Cardiac fibroblast (primary cell): ENCODE measurements around the gene PPP5C.
A peak's percentile ranks its signal among the peaks of the same experiment; 100 is the strongest.
"Not testable (repeated sequence)": the region's sequence is repeated elsewhere in the genome, so short reads cannot be mapped to it uniquely, and the experiment has no call there.

Experiments used
- DNase-seq, 2 donors: peaks; one replicate each; pipeline versions ENCODE4 v3.0.0 to v3.0.0-alpha.2; 2010; ENCODE audit warnings: low read depth in 2 of 2
- H3K4me3 ChIP-seq, 2 donors: replicated peaks in 1 of 2; 1 replicate in 1 of 2; 2 replicates in 1 of 2; pipeline ENCODE4 v1.5.1; 2011; ENCODE audit warnings: low read depth in 2 of 2, low read length in 2 of 2, mild to moderate bottlenecking in 2 of 2, moderate library complexity in 1 of 2
- TF ChIP-seq, protein P1 (sequence below): IDR thresholded peaks from one replicate; pipeline ENCODE4 v1.5.1; 2011; ENCODE audit warnings: low read depth, mild to moderate bottlenecking, low read length, inconsistent platforms

The PPP5C gene

GRCh38 chr19:46413262-46414031 lies 66.6 kb downstream of the PPP5C start, which contains the start of gene CCDC8:
TSS of gene CCDC8 (minus strand) at chr19:46413564. CDS start at chr19:46412810, 754 bp downstream.
- TF ChIP-seq, protein P1, sequence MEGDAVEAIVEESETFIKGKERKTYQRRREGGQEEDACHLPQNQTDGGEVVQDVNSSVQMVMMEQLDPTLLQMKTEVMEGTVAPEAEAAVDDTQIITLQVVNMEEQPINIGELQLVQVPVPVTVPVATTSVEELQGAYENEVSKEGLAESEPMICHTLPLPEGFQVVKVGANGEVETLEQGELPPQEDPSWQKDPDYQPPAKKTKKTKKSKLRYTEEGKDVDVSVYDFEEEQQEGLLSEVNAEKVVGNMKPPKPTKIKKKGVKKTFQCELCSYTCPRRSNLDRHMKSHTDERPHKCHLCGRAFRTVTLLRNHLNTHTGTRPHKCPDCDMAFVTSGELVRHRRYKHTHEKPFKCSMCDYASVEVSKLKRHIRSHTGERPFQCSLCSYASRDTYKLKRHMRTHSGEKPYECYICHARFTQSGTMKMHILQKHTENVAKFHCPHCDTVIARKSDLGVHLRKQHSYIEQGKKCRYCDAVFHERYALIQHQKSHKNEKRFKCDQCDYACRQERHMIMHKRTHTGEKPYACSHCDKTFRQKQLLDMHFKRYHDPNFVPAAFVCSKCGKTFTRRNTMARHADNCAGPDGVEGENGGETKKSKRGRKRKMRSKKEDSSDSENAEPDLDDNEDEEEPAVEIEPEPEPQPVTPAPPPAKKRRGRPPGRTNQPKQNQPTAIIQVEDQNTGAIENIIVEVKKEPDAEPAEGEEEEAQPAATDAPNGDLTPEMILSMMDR: no peak
- peak; percentile 85 to 99 for DNase-seq
- H3K4me3 ChIP-seq: peak within 1 kb of the TSS; percentile 55 to 74

GRCh38 chr19:46414899-46415298 lies 68.0 kb downstream of the PPP5C start:
- not testable (repeated sequence) for H3K4me3 ChIP-seq, DNase-seq

GRCh38 chr19:46415804-46416709 lies 69.2 kb downstream of the PPP5C start:
- peak; percentile 86 to 95 for DNase-seq
- H3K4me3 ChIP-seq: peak overlapping the region; percentile 32 to 42

GRCh38 chr19:46420056-46420455 lies 73.2 kb downstream of the PPP5C start:
- DNase-seq: no peak
- TF ChIP-seq, protein P1: no peak
- no peak overlapping the region for H3K4me3 ChIP-seq

GRCh38 chr19:46422344-46422743 lies 75.5 kb downstream of the PPP5C start:
- TF ChIP-seq, protein P1: no peak
- H3K4me3 ChIP-seq: no peak overlapping the region
- DNase-seq: no peak

DNA sequence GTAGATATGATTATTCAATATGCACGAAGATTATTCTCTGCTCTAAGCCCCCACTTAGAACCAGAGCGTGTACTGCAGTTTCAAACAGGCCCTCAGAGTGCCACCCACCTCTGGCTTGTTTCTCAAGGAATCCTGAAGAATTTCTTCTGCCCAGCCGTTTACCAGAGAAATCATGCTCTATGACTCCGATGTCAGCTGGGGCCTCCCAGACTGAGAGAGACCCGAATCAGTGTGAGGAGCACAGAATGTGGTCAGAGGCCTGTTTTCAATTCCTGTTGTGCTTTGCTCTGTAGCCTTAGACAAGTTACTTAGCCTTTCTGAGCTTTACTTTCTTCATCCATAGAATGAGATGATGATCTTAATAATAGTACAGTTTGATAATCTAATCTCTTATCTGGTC lies 76.3 kb downstream of the PPP5C start:
- no peak overlapping the region for H3K4me3 ChIP-seq
- TF ChIP-seq, protein P1: no peak
- no peak for DNase-seq

DNA sequence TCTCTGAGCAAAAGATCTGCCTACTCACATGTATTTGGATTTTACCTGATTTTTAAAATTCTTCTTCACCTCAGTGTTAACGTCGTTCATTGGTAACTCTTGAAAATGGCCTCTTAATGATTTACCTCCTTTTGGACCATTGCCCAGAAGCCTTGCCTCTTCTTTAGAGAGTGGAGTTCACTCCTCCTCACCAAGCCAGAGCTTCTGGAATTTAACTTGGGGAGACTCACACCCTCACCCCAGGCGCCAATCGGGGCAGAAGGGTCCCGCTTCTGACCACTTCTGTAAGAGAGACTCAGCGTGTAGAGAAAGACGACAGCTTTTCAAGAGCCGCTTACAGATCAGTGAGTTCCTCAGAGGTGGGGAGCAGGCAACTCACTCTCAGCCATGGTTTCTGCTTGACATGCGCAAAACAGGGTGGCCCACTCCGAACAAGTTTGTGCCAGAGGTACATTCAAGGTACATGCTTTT lies 79.2 kb downstream of the PPP5C start:
- TF ChIP-seq, protein P1: no peak
- peak overlapping the region; percentile 54 to 58 for H3K4me3 ChIP-seq
- no peak for DNase-seq
